ENCODE results near the gene KIF19.
"Not testable (repeated sequence)": the region's sequence is repeated elsewhere in the genome, so short reads cannot be mapped to it uniquely, and the experiment has no call there.

GRCh38 chr17:74279617-74280016 lies 46.4 kb upstream of the KIF19 start:
- TF ChIP-seq CTCF (IDR thresholded peaks at IDR 0.05); EP300 (IDR thresholded peaks at IDR 0.05; ENCODE audit: low read depth); POLR2A (IDR thresholded peaks at IDR 0.05): not testable (repeated sequence)
